COLO829 (cell line): ENCODE measurements around the gene ACSL6.
A peak's percentile ranks its signal among the peaks of the same experiment; 100 is the strongest.

Experiments used
- DNase-seq: peaks from one replicate; pipeline ENCODE4 v3.0.0; 2012; ENCODE audit warnings: low spot score

Gene ACSL6

DNA sequence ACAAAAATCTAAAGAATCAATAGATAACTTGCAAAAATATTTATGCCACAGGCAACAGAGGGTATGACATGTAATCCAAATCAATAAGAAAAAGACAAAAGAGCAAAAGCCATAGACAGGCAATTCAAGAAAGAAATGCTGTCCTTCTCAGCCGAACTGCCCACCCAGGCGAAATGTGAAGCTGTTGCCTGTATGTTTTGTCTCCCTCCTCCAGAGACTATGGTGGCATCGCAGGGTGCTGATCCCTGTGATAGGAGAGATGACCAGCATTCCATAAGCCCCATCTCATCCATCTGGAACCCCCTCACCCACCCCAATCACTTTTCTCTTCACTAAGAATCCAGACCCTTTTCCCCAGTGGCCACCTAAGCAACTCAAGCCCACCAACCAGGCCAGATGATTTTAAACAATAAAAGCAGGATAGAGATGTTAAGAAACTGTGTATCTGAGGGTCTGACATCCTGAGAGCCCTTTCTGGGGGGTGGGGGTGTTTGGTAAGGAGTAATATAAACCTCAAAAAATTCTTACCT is 5.3 kb upstream of the ACSL6 start:
- no peak for DNase-seq

DNA sequence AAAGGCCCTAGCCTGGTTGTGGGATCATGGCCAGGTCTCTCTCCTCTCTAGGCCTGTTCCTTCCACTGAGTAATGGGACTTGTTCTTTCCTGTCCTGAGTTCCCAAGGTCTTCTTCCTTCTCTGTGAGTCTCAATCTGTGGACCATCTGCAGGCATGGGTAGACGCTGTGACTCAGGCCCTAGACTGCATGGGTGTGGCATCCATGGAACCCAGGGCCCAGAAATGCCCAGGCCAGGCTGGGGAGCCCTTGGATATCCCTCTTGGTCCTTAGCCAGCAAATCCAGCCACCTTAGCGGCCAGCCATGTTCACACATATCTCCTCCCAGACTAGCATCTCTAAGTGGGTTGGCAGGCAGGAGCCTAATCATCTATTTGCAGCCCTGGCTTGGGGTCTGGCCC is 2.3 kb upstream of the ACSL6 start:
- no peak for DNase-seq

DNA sequence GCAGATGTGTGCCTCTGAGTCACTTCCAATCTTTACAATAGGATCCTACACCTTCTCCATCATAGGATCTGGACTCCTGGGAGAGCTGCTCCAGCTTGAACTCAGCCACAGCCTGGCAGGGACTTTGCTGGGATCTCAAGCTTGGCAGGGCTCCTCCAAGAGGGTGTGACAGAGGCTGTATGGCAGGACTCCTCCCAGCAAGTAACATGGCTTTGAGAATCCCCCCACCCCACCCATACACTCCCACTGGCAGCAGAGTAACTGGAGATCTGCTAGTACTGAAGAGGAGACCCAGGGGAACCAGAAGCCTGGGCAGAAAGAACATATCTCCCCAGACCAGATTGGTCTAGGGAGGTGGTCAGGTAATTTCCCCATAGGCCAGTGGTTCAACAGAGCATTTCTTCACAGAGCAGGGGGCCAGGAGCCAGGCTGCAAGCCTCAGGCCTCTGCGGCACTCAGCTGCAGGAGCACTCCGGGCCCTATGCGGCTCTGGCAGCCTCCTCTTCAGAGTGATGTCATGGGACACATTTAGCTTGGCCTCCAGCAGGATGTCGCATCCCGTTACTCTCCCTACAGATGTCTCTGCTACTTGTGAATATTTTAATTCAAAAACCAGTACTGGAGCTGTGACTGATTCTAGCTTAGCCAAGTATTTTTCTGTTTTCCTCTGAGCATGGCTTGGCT is 1.7 kb upstream of the ACSL6 start:
- DNase-seq = no peak

DNA sequence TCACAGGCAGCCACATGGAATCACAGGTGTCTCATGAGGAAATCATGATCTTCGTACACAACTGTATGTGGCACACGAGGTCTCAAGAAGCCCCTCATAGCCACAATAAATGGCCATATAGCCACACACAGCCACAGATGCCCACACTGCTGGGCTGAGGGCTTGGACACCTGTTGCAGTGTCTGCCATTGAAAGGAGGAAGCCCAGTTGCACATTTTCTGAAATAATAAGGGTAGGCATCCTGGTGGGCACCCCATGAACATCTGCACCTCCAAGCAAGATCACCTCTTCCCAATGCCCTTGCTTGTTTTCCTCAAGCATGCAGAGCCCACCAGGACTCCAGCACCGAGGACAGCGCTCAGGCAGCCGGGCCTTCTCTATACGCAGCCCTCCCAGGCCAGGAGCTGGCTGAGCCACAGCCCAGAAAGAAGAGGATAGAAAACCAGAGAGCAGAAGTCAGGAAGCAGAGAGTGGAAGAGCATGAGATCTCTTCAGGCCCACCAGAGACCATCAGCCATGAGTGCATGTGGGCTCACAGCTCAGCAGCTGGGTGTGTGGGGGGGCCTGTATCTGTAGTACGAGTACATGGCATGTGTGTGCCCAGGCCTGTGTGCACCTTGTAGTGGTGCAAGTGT is 1.0 kb upstream of the ACSL6 start:
- DNase-seq = peak; percentile 23

DNA sequence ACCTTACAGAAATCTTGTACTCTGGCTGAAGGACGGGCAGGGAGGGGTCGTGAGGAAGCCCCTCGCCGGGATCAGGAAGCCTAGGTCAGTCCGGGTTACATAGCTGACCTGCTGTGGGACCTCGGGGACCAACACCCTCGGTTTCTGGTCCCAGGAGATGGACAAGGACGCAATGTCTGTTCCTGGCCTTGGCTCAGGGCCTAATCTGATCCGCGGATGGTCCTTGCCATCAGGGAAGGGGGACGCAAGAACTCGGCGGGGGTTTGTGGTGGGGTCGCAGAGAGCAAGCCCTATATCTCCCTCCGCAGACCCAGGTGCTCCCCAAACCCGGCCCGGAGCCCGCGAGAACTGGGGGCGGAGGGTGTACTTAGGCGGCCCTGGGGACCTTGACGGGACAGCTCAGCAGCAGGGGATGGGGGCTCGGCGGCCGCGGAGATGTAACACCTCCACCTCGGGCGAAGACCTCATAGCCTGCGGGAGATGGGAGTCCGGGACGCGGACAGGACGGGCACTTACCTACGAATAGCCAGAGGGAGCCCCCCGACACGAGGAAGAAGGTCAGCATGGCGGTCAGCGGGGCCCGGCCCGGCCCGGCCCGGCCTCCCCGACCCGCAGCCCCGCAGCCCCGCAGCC is 353 bp downstream of the ACSL6 start:
- no peak for DNase-seq

DNA sequence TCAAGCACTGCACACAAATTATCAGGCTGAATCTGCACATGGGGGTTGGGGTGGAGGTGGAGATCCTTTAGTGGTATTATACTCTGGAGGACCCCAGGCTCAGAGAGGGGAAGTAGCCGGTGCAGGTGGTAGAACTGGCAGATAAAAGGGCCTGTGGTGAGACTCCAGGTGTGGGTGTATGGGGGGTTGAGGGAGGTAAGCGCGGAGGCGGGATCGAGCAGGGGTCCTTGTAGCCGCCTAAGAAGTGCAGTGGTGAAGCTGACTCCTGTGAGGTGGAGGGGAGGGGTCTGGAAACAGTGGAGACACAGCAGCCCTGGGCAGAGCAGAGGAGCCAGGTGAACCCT is 841 bp downstream of the ACSL6 start:
- no peak for DNase-seq

DNA sequence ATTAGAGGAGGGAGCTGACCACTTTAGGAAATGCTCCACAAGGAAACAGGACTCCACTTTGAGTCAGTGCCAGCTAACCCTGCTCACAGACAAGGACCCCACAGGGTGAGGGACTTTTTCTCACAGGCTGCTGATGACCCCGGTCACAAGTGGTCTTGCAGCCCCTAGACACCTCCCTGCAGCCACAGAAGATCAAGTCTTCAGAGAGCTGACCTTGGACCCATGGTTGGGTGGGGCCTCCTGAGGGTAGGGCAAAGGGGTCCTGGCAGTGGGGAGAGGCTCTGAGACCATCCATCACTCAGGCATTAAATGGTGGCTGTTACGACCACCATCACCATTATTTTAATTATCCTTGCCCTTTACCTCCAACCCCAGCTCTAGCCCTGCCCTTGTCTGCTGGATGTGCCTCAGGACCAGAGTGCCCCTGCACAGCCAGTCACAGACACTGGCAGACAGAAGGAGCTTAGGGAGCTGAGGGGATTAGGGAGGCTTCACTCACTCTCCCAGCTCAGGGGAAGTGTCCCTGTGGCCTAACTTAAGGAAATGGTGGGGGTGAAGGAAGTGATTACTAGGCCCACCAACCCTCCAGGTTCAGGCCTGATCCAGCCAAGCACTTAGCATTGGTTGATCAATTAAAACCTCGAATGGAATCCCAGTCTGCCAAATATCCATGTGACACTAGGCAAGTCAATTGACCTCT is 1.6 kb downstream of the ACSL6 start:
- DNase-seq = no peak

DNA sequence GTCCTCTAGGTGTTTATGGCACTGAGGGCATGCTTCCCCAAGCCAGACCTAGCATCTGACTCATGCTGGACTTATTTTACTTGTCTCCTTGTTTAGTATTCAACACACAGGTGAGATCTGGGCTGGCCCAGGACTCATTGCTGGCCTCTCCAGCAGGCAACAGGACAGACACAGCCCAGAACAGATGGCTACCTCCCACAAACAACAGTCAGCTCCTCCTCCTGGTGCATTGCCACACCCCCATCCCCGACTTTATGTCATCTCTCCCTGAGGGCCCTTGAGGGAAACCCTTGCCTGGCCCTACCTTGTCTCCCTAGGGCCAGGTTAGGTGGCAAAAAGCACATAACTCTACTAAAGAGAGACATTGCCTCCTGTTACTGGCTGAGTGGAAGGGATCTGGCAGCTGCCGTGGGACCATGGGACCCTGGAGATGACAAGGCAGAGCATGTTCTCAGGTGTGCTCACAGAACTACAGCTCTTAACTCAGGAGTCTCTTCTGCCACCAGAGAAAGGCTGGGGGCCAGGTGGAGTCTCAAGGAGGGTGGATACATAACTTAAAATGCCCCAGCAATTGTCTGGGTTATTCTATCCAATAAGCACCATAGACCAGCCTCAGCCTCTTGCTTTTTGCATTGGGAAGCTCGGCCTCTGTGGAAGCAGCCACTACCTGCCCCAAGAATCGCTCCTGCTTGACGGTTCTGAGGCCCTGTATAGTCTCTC is 2.3 kb downstream of the ACSL6 start:
- DNase-seq = no peak

DNA sequence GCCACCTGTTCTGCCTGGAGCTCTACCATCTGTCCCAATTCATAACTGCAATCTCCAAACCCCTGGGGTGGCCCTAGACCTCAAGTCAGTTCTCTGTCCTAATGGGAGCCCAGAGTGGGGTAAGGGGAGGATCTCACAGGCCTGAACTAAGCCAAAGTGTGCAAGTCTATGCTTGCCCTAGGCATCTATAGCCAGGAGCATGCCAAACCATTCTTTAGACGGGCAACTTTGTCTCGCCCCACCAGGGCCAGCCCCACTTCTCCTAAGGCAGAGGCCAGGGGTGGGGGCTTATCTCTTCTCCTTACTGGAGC is 3.3 kb downstream of the ACSL6 start:
- DNase-seq = no peak

DNA sequence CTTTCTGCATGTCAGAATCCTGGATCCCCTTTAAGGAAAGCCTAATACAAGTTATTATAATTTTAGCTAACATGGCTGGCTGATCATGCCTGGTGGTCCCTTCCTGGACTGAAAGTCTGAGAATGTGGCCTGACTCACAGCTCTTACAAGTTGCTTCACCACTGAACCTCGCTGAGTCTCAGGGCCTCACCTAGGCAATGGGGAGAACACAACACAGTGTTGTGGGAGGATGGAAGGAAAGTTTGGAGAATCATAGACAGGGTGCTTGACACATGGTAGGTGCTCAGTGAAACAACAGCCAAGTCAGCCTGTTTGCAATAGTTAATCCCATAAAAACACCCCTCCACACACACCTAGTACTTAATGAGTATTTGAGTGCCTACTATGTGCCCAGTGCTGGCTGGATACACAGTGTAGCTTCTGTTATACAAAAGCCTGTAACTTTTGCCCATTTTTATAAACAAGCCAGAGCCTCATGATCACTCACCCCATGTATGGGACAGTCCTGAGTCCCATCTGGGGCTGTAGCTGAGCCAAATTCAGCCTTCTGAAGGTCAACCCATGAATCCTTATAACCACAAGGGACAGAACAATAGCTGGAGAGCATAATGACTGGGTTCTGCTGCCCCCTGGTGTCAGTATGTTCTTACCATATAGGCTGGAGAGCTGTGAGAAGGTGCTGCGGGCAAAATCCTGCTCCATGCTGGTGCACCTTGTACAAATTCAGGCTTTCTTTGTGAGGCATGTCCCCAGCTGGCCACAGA is 3.9 kb downstream of the ACSL6 start:
- DNase-seq = peak; percentile 41

DNA sequence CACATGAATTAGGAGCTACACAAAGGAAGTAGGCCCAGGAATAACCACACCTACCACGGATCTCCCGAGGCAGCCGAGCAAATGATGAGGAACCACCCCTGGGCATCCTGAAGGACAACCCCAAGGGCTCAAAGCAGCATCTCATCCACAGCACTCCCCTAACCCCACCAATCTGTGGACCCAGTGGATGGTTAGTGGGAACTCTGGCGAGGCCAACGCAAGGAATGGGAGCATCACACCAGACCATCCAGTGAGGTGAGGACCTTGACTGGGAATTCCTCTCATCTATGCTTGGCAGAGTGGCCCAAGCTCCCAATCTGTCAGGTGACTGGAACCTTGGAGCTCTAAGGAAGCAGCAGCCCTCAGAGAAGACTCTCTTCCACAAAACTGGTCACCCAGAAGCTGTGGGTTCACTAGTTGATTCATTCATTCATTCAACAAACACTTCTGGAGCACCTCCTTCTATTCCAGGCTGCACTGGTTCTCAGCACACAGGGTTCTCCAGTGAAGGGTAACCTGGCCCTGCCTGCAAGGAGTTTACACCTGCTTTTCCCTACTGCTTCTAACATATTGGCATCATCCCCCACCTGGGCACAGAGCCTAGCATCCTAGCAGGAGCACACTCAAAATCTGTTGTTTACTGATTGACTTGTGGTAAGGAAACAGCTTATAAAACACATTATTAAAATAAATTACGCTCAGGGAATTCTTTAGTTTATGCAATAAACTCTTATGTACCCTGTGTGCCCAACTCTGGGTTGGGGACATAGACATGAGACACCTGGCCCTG is 4.9 kb downstream of the ACSL6 start:
- no peak for DNase-seq

DNA sequence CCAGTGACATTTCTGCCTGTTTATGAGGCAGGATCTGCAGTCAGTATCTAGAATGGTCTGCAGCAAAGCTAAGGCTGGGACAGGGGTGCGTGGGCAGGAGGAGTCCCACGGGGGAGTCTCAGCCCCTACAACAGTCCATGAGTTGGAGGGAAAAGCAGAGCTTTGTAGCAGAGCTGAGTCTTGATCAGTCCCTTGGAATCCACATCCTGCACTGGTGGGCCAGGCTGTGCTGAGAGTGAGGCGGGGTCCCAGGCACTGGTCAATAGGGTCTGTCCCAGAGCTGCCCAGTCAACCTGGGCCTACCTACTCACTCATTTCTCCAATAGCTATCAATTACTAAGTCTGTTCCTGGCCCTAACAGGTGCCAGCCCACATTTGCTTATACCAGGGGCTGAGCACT is 5.9 kb downstream of the ACSL6 start:
- no peak for DNase-seq

DNA sequence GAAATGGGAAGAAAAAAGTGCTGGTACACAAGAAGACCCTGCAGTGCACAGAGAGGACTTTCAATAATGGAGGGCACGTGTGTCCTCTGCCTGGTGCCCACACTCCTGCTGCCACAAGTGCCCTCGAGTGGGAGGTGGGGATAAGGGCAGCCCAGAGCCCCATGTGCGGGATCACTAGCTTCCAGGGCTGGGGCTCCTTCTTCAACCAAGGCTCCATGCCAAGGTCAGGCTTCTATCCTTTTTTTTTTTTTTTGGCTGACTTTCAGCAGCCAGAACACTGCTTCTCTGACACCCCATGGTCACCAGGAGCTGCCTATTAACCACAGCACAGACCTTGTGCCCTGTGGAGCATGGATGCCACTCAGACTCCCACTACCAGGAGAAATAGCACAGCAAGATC is 7.5 kb downstream of the ACSL6 start:
- no peak for DNase-seq

DNA sequence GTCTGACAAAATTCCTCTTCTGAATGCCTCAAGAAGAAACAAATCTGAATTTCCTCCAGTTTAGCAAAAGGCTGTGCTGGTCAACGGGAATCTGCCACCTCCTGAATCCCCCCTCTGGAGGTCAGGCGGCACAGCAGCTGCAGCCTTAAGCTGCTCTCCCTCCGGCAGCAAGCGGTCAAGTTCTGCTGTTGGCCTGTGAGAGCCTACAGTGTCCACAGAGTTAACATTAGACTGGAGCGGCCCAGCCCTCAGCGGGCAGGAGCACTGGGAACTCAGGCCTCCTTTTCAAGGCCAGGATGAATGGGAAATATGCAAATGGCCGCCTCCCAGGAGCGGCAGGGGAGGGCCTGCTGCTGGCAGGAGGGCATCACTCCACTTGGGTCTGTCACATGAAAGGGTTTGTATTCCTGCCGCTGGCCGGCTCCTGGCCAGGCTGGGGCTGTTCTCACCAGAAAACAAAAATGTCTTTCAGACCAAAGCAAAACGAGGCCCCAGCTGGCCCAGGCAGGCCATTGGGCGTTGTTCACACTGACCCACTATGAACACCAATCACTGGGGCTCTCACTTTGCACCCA is 8.2 kb downstream of the ACSL6 start:
- DNase-seq = peak; percentile 4

DNA sequence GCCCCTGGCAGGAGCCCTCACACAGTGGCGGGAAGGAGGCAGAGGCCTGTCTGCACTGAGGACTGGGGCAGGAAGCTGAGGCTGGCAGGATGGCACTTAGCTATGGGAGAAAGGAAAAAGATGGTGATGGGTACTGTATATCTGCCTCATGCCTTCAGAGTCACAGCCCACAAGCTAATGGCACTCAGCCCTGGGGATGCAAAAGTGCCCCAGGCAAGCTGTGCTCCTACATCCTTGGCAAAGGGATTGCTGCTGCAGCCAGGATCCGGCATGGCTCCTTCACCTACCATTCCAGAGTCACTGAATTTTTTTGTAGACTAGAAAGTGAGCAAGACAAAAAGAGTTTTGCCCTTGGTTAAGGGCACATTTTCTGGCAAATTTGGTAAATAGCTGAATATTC is 8.7 kb downstream of the ACSL6 start:
- DNase-seq = no peak

DNA sequence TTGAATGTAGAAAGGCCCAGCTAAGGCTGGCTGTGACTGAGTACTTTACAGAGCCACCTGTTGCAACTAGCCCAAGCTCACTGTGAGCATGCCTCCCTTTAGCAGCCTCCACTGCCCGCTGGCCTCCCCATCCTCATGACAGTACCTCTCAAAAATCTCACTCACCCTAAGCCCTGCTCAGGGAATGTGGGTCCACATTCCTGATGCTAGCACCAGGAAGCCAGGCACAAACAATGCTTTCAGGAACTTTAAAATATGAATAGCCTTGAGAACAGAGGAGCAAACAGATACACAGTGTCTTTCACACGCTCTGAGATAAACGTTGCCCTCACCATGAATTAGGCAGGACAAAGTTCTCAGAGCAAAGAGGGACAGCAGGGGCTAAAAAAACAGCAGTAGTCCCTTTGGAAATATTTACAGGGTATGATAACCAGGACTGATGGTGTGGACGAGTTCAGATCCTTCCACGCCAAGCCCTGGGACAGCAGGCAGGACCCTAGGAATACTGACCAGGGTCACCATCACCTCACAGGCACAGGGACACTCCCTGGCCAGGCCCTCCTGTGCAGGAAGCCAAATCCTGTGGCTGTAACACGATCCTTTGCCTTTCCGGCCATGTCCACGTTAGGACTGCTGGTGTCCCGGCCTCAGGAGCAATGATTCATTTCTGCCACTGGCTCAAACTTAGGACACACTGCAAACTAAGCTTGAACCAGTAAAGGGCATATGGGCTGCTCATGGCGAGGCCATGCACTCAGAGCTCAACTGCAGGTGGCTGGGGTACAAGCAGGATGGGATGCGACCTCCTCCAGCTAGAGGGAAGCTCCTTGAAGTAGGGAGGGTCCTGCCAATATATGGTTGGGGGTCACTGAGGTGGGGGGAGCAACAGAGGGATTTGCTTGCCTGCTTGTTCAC is 9.6 kb downstream of the ACSL6 start:
- DNase-seq = no peak

DNA sequence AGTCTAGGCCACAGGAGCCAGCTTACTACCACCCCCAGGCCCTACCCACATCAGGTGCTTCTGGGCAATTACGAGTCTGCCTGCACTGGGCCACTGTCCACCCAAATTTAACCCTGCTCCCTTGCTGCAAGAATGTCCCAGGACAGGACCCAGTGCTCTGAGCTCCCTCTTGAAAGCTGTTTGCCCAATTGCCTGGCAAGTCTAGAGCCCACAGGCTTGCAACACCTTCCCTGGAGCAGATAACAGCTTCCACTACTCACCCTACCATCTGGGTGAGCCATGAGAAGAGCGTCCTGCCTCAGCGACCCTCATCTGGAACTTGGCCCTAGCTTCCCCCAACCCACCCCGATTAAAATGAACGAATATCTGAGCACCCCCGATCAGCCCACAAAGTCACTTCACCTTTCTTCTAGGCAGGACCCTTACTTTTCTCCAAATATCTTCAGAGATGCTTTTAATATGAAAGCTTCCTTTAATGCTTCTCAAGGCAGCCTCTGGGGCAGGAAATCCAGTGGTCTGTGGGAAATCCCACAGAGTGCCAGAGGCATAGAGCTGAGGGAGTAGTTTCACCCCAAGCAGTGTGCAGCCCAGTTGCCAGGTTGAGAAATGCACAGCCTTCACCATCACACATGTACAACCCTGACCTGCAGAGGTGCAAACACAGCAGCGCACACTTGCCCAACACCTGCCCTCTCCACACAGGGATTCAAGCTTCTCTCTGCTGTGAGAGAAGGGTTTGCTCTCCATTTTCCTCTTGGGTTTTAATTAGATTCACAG is 10.6 kb downstream of the ACSL6 start:
- DNase-seq = no peak

DNA sequence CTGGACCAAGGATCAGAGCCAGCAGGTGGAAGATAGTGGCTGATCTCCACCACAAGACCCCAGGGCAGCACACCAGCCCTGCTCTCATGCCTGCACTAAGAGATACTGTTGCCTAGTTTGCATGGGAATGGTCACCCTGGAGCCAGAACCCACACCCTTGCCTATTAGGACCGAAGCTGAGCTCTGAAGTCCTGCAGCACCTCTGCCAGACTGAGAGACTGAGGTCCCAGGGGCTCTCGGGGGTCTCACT is 11.3 kb downstream of the ACSL6 start:
- no peak for DNase-seq
